ENCODE results near the gene NCBP2L. TPM values are rescaled to one million over a fixed set of nuclear protein-coding genes. Genes with fewer than 3 reads are reported as not detected.

Gene NCBP2L
- total RNA-seq, 2 experiments from 2014 or later = not detected

GRCh38 chrX:107760304-107761077, 17.0 kb upstream of the NCBP2L start:
- DNase-seq = no peak
- Mint-ChIP-seq H3K36me3 (no peaks in the 10 kb centered on the region), H3K27ac (no peak overlapping the region), H3K9me3 (ENCODE audit: low read depth) (no peaks in the 10 kb centered on the region), H3K27me3 (no peaks in the 10 kb centered on the region), H3K4me3 (no peak overlapping the region), H3K4me1 (peaks cover 3% of the 10 kb centered on the region)
- ATAC-seq = no peak
- CTCF ChIA-PET = no interaction called here

GRCh38 chrX:107763647-107764046, 13.9 kb upstream of the NCBP2L start:
- no peak for DNase-seq
- no peaks in the 10 kb centered on the region for H3K27me3 Mint-ChIP-seq
- no peaks in the 10 kb centered on the region for H3K36me3 Mint-ChIP-seq
- ATAC-seq = no peak
- CTCF ChIA-PET = interaction anchor here (1.2 to 1.4 kb wide), 3 partner anchors 11 to 111 kb away, joined by 3 to 4 read pairs (median 3); no protein-coding TSS in a partner anchor
- no peak overlapping the region for H3K4me3 Mint-ChIP-seq
- H3K4me1 Mint-ChIP-seq = no peaks in the 10 kb centered on the region
- no peak overlapping the region for H3K27ac Mint-ChIP-seq
- no peaks in the 10 kb centered on the region for H3K9me3 Mint-ChIP-seq (ENCODE audit: low read depth)

DNA sequence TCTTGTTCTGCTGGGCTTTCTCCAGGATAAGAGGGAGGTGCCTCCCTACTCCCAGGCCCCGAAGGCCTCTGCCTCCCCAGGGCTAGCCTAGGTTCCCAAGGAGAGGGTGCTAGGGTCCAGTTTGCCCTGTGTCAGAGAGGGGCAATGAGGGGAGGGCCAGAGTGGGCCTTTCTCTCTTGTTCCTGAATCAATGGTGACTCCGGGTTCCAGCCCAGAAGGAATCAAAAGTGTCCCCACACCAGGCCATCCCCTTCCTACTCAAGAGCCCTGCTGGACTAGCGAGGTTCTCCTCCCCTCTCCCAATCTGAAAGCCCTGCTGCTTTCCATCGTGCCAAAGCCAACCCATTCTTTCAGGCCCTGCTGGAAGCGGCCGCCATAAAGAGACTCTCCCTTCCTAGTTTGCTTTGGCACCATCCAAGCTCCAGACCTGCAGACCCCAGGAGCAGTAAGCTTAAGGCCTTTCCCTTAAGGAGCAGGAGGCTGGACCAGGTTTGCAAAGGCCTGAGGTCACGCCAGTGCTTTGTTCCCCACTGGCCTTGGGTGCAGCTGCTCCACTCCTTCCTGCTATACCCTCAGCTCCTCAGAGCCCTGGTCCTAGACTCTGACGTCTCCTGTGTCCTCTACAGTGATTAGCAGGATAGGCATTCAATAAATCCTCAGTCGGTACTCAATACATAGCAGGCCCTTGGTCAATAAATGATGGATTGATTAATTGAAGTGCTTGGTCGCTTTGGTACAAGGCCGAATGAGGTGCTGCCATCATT, 12.5 kb upstream of the NCBP2L start:
- no peaks in the 10 kb centered on the region for H3K36me3 Mint-ChIP-seq
- ATAC-seq (no peak), DNase-seq (no peak)
- no peaks in the 10 kb centered on the region for H3K27me3 Mint-ChIP-seq
- H3K4me1 Mint-ChIP-seq = peaks cover 5% of the 10 kb centered on the region
- CTCF ChIA-PET = no interaction called here
- H3K9me3 Mint-ChIP-seq (ENCODE audit: low read depth) = no peaks in the 10 kb centered on the region
- no peak overlapping the region for H3K27ac Mint-ChIP-seq
- no peak overlapping the region for H3K4me3 Mint-ChIP-seq

GRCh38 chrX:107766470-107767150, 10.9 kb upstream of the NCBP2L start:
- no peaks in the 10 kb centered on the region for H3K9me3 Mint-ChIP-seq (ENCODE audit: low read depth)
- no peaks in the 10 kb centered on the region for H3K36me3 Mint-ChIP-seq
- no peak for DNase-seq
- H3K4me3 Mint-ChIP-seq = no peak overlapping the region
- no peak for ATAC-seq
- no peaks in the 10 kb centered on the region for H3K27me3 Mint-ChIP-seq
- peaks cover 6% of the 10 kb centered on the region for H3K4me1 Mint-ChIP-seq
- H3K27ac Mint-ChIP-seq = no peak overlapping the region
- CTCF ChIA-PET = interaction anchor here (1.6 kb wide), 2 partner anchors 9 to 94 kb away, joined by 4 to 5 read pairs; partner anchors contain the start of gene TSC22D3

DNA sequence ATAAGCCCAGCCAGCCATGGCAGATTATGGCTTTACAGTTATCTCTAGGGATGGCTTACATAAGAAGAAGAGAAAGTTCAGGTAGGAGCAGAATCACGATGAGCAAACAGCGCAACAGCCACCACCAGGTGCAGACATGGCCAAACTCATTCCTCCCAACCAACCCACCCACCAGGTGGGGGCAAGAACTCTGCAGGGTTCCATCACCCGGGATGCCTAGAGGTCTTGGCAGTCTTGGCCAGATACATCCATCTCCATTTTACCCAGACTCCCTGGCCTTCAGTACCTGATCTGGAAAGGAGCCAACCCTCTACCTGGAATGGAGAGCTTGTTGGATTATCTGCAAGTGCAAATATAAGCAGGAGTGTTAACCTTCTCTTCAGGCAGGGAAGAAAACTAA, 9.5 kb upstream of the NCBP2L start:
- H3K9me3 Mint-ChIP-seq (ENCODE audit: low read depth) = no peaks in the 10 kb centered on the region
- no peak for DNase-seq
- H3K4me3 Mint-ChIP-seq = no peak overlapping the region
- H3K27ac Mint-ChIP-seq = no peak overlapping the region
- H3K27me3 Mint-ChIP-seq = no peaks in the 10 kb centered on the region
- CTCF ChIA-PET = no interaction called here
- no peak for ATAC-seq
- peaks cover 6% of the 10 kb centered on the region for H3K4me1 Mint-ChIP-seq
- no peaks in the 10 kb centered on the region for H3K36me3 Mint-ChIP-seq

GRCh38 chrX:107769581-107770317, 7.8 kb upstream of the NCBP2L start:
- no peak overlapping the region for H3K4me3 Mint-ChIP-seq
- H3K36me3 Mint-ChIP-seq = no peaks in the 10 kb centered on the region
- DNase-seq = no peak
- no peaks in the 10 kb centered on the region for H3K9me3 Mint-ChIP-seq (ENCODE audit: low read depth)
- ATAC-seq = no peak
- no peak overlapping the region for H3K27ac Mint-ChIP-seq
- peaks cover 3% of the 10 kb centered on the region for H3K27me3 Mint-ChIP-seq
- peaks cover 6% of the 10 kb centered on the region for H3K4me1 Mint-ChIP-seq
- CTCF ChIA-PET = interaction anchor here (0.7 to 1.0 kb wide), 2 partner anchors 52 to 97 kb away, joined by 3 to 4 read pairs; no protein-coding TSS in a partner anchor

DNA sequence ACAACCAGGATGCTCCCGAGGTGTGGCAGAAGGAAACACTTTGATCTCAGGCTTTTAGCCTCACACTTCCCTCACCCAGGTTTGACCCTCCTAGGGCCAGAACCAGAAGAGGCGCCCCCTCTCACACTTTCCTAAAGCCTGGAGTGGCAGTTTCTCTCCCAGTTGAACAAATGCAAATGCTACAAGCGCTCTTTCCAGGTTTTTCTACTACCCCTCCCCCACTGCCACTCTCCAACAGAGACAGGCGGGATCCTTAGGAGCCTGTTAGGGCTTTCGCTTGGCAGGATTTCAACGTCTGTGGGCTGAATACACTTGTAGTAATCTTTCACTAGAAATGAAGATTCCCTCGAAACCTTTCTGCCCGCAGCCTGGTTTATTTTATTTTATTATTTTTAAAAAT, 4.3 kb upstream of the NCBP2L start:
- Mint-ChIP-seq H3K9me3 (ENCODE audit: low read depth) (no peaks in the 10 kb centered on the region), H3K4me3 (no peak overlapping the region)
- ATAC-seq = no peak

DNA sequence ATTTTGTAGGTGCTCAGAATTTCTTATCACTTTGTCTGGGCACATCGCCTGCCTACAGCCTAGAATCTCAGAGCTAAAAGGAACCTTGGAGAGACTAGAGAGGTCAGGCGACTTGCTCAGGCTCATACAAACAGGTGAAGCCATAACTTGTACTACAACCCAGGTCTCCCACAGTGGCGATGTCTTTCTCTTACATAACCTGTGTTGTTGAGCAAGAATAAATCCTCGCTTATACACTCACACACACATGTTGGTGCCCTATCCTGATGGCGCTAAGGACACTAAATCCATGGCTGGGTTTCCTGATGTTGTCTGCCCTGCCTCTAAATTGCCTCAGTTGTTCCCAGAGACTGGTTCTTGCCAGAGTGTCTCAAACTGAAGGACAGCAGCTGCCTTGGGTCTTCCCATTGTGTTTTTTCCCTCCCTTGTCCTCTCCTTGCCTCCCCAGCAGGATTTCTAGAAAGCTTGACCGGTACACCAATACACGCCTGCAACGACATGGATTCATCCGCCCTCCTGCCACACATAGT, 3.6 kb upstream of the NCBP2L start:
- no peaks in the 10 kb centered on the region for H3K9me3 Mint-ChIP-seq (ENCODE audit: low read depth)
- peaks cover 13% of the 10 kb centered on the region for H3K4me1 Mint-ChIP-seq
- no peak for DNase-seq
- H3K27me3 Mint-ChIP-seq = peaks cover 3% of the 10 kb centered on the region
- no peaks in the 10 kb centered on the region for H3K36me3 Mint-ChIP-seq
- no peak for ATAC-seq
- CTCF ChIA-PET = interaction anchor here (1.1 to 8.2 kb wide), 4 partner anchors 10 to 118 kb away, joined by 4 to 148 read pairs (median 52); no protein-coding TSS in a partner anchor
- no peak overlapping the region for H3K27ac Mint-ChIP-seq
- H3K4me3 Mint-ChIP-seq = no peak overlapping the region

More for the DNA sequence above, 4.3 kb upstream of the NCBP2L start:
- no peak overlapping the region for H3K27ac Mint-ChIP-seq
- H3K27me3 Mint-ChIP-seq = peaks cover 3% of the 10 kb centered on the region
- CTCF ChIA-PET = interaction anchor here (8.2 kb wide), 1 partner anchor 117 kb away, joined by 148 read pairs; no protein-coding TSS in a partner anchor
- no peak for DNase-seq
- peaks cover 13% of the 10 kb centered on the region for H3K4me1 Mint-ChIP-seq
- no peaks in the 10 kb centered on the region for H3K36me3 Mint-ChIP-seq

GRCh38 chrX:107775000-107775733, 2.4 kb upstream of the NCBP2L start:
- peaks cover 3% of the 10 kb centered on the region for H3K27me3 Mint-ChIP-seq
- CTCF ChIA-PET = interaction anchor here (0.8 to 8.2 kb wide), 12 partner anchors 8 to 119 kb away, joined by 3 to 148 read pairs (median 4); no protein-coding TSS in a partner anchor
- H3K36me3 Mint-ChIP-seq = no peaks in the 10 kb centered on the region
- DNase-seq (no peak), ATAC-seq (no peak)
- H3K9me3 Mint-ChIP-seq (ENCODE audit: low read depth) = no peaks in the 10 kb centered on the region
- peak overlapping the region; percentile 78 for H3K4me3 Mint-ChIP-seq
- no peak overlapping the region for H3K27ac Mint-ChIP-seq
- H3K4me1 Mint-ChIP-seq = peaks cover 7% of the 10 kb centered on the region

GRCh38 chrX:107775734-107776511, 1.6 kb upstream of the NCBP2L start, which contains the start of gene TSC22D3:
Gene TSC22D3, minus strand, starts transcription at chrX:107775787. Its CDS starts 368 bp downstream, at chrX:107775419.
- CTCF ChIA-PET = interaction anchor here (0.8 to 8.2 kb wide), 17 partner anchors 9 to 147 kb away, joined by 3 to 148 read pairs (median 4); partner anchors contain the start of gene PRPS1
- Mint-ChIP-seq H3K9me3 (ENCODE audit: low read depth) (no peaks in the 10 kb centered on the region), H3K36me3 (no peaks in the 10 kb centered on the region), H3K4me3 (peak within 1 kb of the TSS; percentile 78), H3K27ac (peak within 1 kb of the TSS; percentile 11), H3K4me1 (peaks cover 7% of the 10 kb centered on the region), H3K27me3 (peaks cover 3% of the 10 kb centered on the region)
- peak; percentile 84 for ATAC-seq
- DNase-seq = peak; percentile 67

Data from activated CD8-positive, alpha-beta memory T cell treated with anti-CD3 and anti-CD28 coated beads, Interleukin-2, amount 10 ng/mL, durations not matched to agents 7 days and 5 days (primary cell).